B cell (primary cell): ENCODE measurements around the gene AP5M1. TPM values are rescaled to one million over a fixed set of nuclear protein-coding genes. Genes with fewer than 3 reads are reported as not detected.
"Not testable (repeated sequence)": the region's sequence is repeated elsewhere in the genome, so short reads cannot be mapped to it uniquely, and the experiment has no call there.

ENCODE experiments used
- ATAC-seq: fragments of 200-7000 bp; cut with Tn5 transposase; one replicate; pipeline ENCODE4 v1.10.0; 2021; ENCODE audit warnings: low read depth, mild to moderate bottlenecking, moderate number of reproducible peaks, moderate library complexity
- CTCF ChIA-PET: fragments of 350-600 bp; sonication (Branson Sonifier 250); formaldehyde crosslinking; loops from one replicate; lab custom pipeline; 2021; ENCODE audit warnings: antibody characterized with exemption, inconsistent platforms; lab: Charles Lee
- POLR2A ChIA-PET: fragments of 350-600 bp; sonication (Branson Sonifier 250); formaldehyde crosslinking; loops from one replicate; lab custom pipeline; 2021; ENCODE audit warnings: antibody characterized with exemption; lab: Charles Lee
- DNase-seq: peaks from one replicate; pipeline ENCODE4 v3.0.0; 2013
- H2AFZ ChIP-seq: 2 replicates; pipeline ENCODE4 v1.6.1; 2012; ENCODE audit warnings: mild to moderate bottlenecking, low read depth, low read length; ENCODE audit not compliant: insufficient read depth, poor library complexity, severe bottlenecking
- H3K27ac ChIP-seq, 2 donors: 1 replicate in 1 of 2; 2 replicates in 1 of 2; pipeline ENCODE4 v1.5.1; 2012 to 2013; ENCODE audit warnings: low read length in 2 of 2, mild to moderate bottlenecking in 2 of 2, moderate library complexity in 1 of 2
- H3K27me3 ChIP-seq, 4 experiments: fragments of 200-600 bp in 1 of 4; sonication (generic) in 1 of 4; replicated peaks in 1 of 4; 1 replicate in 2 of 4; 2 replicates in 2 of 4; pipeline versions ENCODE4 v1.6.1 to v1.7.0; 2013 to 2016; ENCODE audit warnings: low read length in 3 of 4, mild to moderate bottlenecking in 2 of 4, mixed read lengths in 1 of 4, moderate library complexity in 1 of 4; ENCODE audit not compliant: insufficient read depth in 4 of 4, control insufficient read depth in 3 of 4; ENCODE audit errors: control extremely low read depth in 1 of 4
- H3K36me3 ChIP-seq, 2 experiments: replicated peaks in 1 of 2; 1 replicate in 1 of 2; 2 replicates in 1 of 2; pipeline versions ENCODE4 v1.6.1 to v1.7.1; 2013; ENCODE audit warnings: low read length in 1 of 2; ENCODE audit not compliant: insufficient read depth in 2 of 2, control insufficient read depth in 1 of 2; ENCODE audit errors: control extremely low read depth in 1 of 2, extremely low read depth in 1 of 2
- H3K4me1 ChIP-seq, 2 donors: fragments of 200-600 bp in 1 of 2; sonication (generic) in 1 of 2; 1 replicate in 1 of 2; 2 replicates in 1 of 2; pipeline versions ENCODE4 v1.5.1 to v1.6.1; 2013 to 2017; ENCODE audit warnings: low read length in 2 of 2; ENCODE audit not compliant: control insufficient read depth in 2 of 2, insufficient read depth in 2 of 2
- H3K4me2 ChIP-seq: replicated peaks from 2 replicates; pipeline ENCODE3; 2012; ENCODE audit warnings: mild to moderate bottlenecking, low read depth, low read length; ENCODE audit not compliant: poor library complexity, severe bottlenecking
- H3K4me3 ChIP-seq, 5 experiments: fragments of 200-600 bp in 1 of 5; sonication (generic) in 1 of 5; 1 replicate in 3 of 5; 2 replicates in 2 of 5; pipeline versions ENCODE4 v1.5.1 to v1.7.0; 2011 to 2016; ENCODE audit warnings: low read length in 4 of 5, mild to moderate bottlenecking in 4 of 5, low read depth in 2 of 5, control low read depth in 1 of 5, moderate library complexity in 1 of 5; ENCODE audit not compliant: insufficient read depth in 1 of 5; ENCODE audit errors: control extremely low read depth in 1 of 5, extremely low read depth in 1 of 5
- H3K79me2 ChIP-seq: fragments of 200-600 bp; sonication (generic); one replicate; pipeline ENCODE4 v1.6.0; 2016; ENCODE audit warnings: low read length; ENCODE audit not compliant: control insufficient read depth, insufficient read depth
- H3K9ac ChIP-seq: fragments of 200-600 bp; sonication (generic); 2 replicates; pipeline ENCODE4 v1.6.1; 2017; ENCODE audit warnings: mild to moderate bottlenecking, low read length, moderate library complexity
- H3K9me3 ChIP-seq, 3 donors: one replicate each; pipeline versions ENCODE4 v1.6.1 to v1.7.1; 2013; ENCODE audit warnings: low read length in 2 of 3; ENCODE audit not compliant: control insufficient read depth in 2 of 3, insufficient read depth in 1 of 3; ENCODE audit errors: control extremely low read depth in 1 of 3
- H4K20me1 ChIP-seq: 2 replicates; pipeline ENCODE4 v1.6.0; 2012; ENCODE audit warnings: mild to moderate bottlenecking, low read length; ENCODE audit not compliant: insufficient read depth, control insufficient read depth, poor library complexity, severe bottlenecking
- H3K27ac Mint-ChIP-seq: one replicate; pipeline ENCODE4 v1.8.0; 2021; ENCODE audit warnings: mixed read lengths
- H3K27me3 Mint-ChIP-seq: one replicate; pipeline ENCODE4 v1.8.0; 2021; ENCODE audit warnings: mixed read lengths
- H3K4me1 Mint-ChIP-seq: one replicate; pipeline ENCODE4 v1.8.0; 2021; ENCODE audit warnings: mixed read lengths
- H3K4me3 Mint-ChIP-seq: one replicate; pipeline ENCODE4 v1.8.0; 2021; ENCODE audit warnings: mixed read lengths
- H3K9me3 Mint-ChIP-seq: one replicate; pipeline ENCODE4 v1.8.0; 2022; ENCODE audit warnings: mixed read lengths; ENCODE audit not compliant: insufficient read depth
- CTCF ChIP-seq: fragments of 200-600 bp; IDR thresholded peaks from one replicate; pipeline ENCODE4 v1.8.0; 2022; ENCODE audit warnings: antibody characterized with exemption, mild to moderate bottlenecking
- EZH2 ChIP-seq: IDR thresholded peaks from 2 replicates; pipeline ENCODE4 v1.6.1; 2012; ENCODE audit warnings: borderline replicate concordance, low read depth, mild to moderate bottlenecking, moderate library complexity, low read length; ENCODE audit not compliant: insufficient read depth, poor library complexity, severe bottlenecking
- WGBS: methylation state at CpG from one replicate; pipeline ENCODE4 v1.1.5; 2013; ENCODE audit warnings: missing lambda C conversion rate; ENCODE audit not compliant: insufficient coverage; 5-methylcytosine and 5-hydroxymethylcytosine counted together
- intact Hi-C: fragments of 100-400 bp; cut with micrococcal nuclease; formaldehyde crosslinking; loops from one replicate; pipeline ENCODE4 v1.10.0; 2022
- polyA plus RNA-seq: library from polyadenylated mRNA; depleted of rRNA; stranded (reverse); fragments of >200 nt; gene quantifications from 2 replicates; pipeline ENCODE4 v1.2.3, GENCODE V29; 2012
- total RNA-seq, 2 donors: library from RNA; stranded (reverse); fragments of 120-200 nt in 1 of 2; gene quantifications; 1 replicate in 1 of 2; 2 replicates in 1 of 2; pipeline versions ENCODE4 v1.2.3 to v1.2.4, GENCODE V29; 2013 to 2022

Gene AP5M1
- total and polyA plus RNA-seq, 2 donors (not counting 1 experiment from before 2014, with no cell fraction given) = 14.5 to 53.6 TPM

GRCh38 chr14:57343545-57344297 lies 75.0 kb downstream of the AP5M1 start:
- H3K36me3 ChIP-seq, H3K27ac Mint-ChIP-seq, H3K9me3 Mint-ChIP-seq, H3K9ac ChIP-seq, intact Hi-C loops, H3K27me3 ChIP-seq, CTCF ChIA-PET, H3K27ac ChIP-seq, POLR2A ChIA-PET, H4K20me1 ChIP-seq, H3K4me1 Mint-ChIP-seq, H3K4me2 ChIP-seq, H3K4me3 ChIP-seq, H3K4me3 Mint-ChIP-seq, H3K4me1 ChIP-seq, ATAC-seq, DNase-seq, H2AFZ ChIP-seq, H3K9me3 ChIP-seq, H3K79me2 ChIP-seq: not testable (repeated sequence)
- H3K27me3 Mint-ChIP-seq = peaks cover 16% of the 10 kb centered on the region
- WGBS = 82% methylated on average over 27 of the region's 34 CpGs

GRCh38 chr14:57345106-57345505 lies 76.3 kb downstream of the AP5M1 start:
- CTCF ChIA-PET = no interaction called here
- H3K4me2 ChIP-seq = no peak overlapping the region

More at GRCh38 chr14:57345106-57345505, 76.3 kb downstream of the AP5M1 start:
- H3K27me3 ChIP-seq = peaks cover 0 to 8% (median 0%) of the 10 kb centered on the region in 4 experiments
- Mint-ChIP-seq H3K27ac (no peak overlapping the region), H3K4me1 (no peaks in the 10 kb centered on the region), H3K9me3 (no peaks in the 10 kb centered on the region), H3K27me3 (peaks cover 23% of the 10 kb centered on the region), H3K4me3 (no peak overlapping the region)
- TF ChIP-seq EZH2 (no peak), CTCF (no peak)
- POLR2A ChIA-PET = no interaction called here
- H3K27ac ChIP-seq = no peak overlapping the region
- H3K9me3 ChIP-seq = no peaks in the 10 kb centered on the region
- DNase-seq (no peak), ATAC-seq (no peak)
- H3K79me2 ChIP-seq = no peaks in the 10 kb centered on the region
- no peak overlapping the region for H3K9ac ChIP-seq
- WGBS = 83% methylated on average over 8 of the region's 9 CpGs
- intact Hi-C loops = no loop called here
- no peak overlapping the region for H3K4me3 ChIP-seq
- no peak overlapping the region for H2AFZ ChIP-seq
- no peaks in the 10 kb centered on the region for H3K4me1 ChIP-seq
- H4K20me1 ChIP-seq = no peaks in the 10 kb centered on the region
- no peaks in the 10 kb centered on the region for H3K36me3 ChIP-seq
